GM12878 (cell line): ENCODE data around the gene DIDO1. TPM values are rescaled to one million over a fixed set of nuclear protein-coding genes. Genes with fewer than 3 reads are reported as not detected.

Experiments used
- ATAC-seq: fragments of 200-7000 bp; cut with Tn5 transposase; 3 replicates; pipeline ENCODE4 v1.9.1; 2020; ENCODE audit warnings: mild to moderate bottlenecking, moderate library complexity
- BruUV-seq: library from RNA; stranded (reverse); fragments of 400-500 nt; replicated peaks from 2 replicates; lab custom pipeline; 2021; lab: Mats Ljungman, UMichigan
- CTCF ChIA-PET: fragments of 300-600 bp; sonication (Branson Sonifier 250); formaldehyde crosslinking; extraction: SDS; loops from one replicate; lab custom pipeline; 2021; ENCODE audit warnings: inconsistent platforms; lab: Yijun Ruan, JAX
- POLR2A ChIA-PET: fragments of 350-600 bp; formaldehyde crosslinking; extraction: SDS; loops from one replicate; lab custom pipeline; 2021; ENCODE audit warnings: inconsistent platforms; lab: Charles Lee
- RAD21 ChIA-PET: fragments of 300-600 bp; sonication (Branson Sonifier 250); formaldehyde crosslinking; loops from one replicate; lab custom pipeline; 2023; ENCODE audit warnings: antibody characterized with exemption; ENCODE audit not compliant: unreplicated experiment; lab: Charles Lee
- SMC1A ChIA-PET: fragments of 300-600 bp; sonication (Branson Sonifier 250); formaldehyde crosslinking; loops from one replicate; lab custom pipeline; 2023; ENCODE audit not compliant: unreplicated experiment, uncharacterized antibody; lab: Charles Lee
- DNase-seq: peaks from one replicate; pipeline ENCODE4 v3.0.0-alpha.2; 2011; ENCODE audit warnings: low read depth, low spot score
- FAIRE-seq: peaks from 3 replicates; lab custom pipeline; 2011; peaks lifted over from hg19 to GRCh38; lab: Jason Lieb, UNC
- H2AFZ ChIP-seq: 2 replicates; pipeline ENCODE4 v1.6.0; 2011; ENCODE audit warnings: low read depth, low read length, control low read depth; ENCODE audit not compliant: control insufficient read depth
- H3K27ac ChIP-seq: 2 replicates; pipeline ENCODE4 v1.5.1; 2011; ENCODE audit warnings: control low read depth; ENCODE audit not compliant: control insufficient read depth, insufficient read depth
- H3K27me3 ChIP-seq, 2 experiments: replicated peaks in 1 of 2; 2 replicates each; pipeline versions ENCODE4 v1.6.0 to v1.6.1; 2011; ENCODE audit warnings: low read length in 1 of 2; ENCODE audit not compliant: control insufficient read depth in 2 of 2, insufficient read depth in 2 of 2
- H3K36me3 ChIP-seq, 2 experiments: 2 replicates each; pipeline ENCODE4 v1.5.1; 2011; ENCODE audit warnings: low read length in 1 of 2; ENCODE audit not compliant: control insufficient read depth in 2 of 2, insufficient read depth in 2 of 2
- H3K4me1 ChIP-seq: 2 replicates; pipeline ENCODE4 v1.6.1; 2011; ENCODE audit warnings: mild to moderate bottlenecking, low read length, moderate library complexity, mixed read lengths; ENCODE audit not compliant: control insufficient read depth, insufficient read depth
- H3K4me2 ChIP-seq: 2 replicates; pipeline ENCODE4 v1.6.0; 2011; ENCODE audit warnings: control low read depth; ENCODE audit not compliant: control insufficient read depth, insufficient read depth
- H3K4me3 ChIP-seq: fragments of 200-600 bp; sonication (generic); 2 replicates; pipeline ENCODE4 v1.5.1; 2016
- H3K79me2 ChIP-seq: 2 replicates; pipeline ENCODE4 v1.6.0; 2011; ENCODE audit warnings: low read length; ENCODE audit not compliant: control insufficient read depth, insufficient read depth
- H3K9ac ChIP-seq: 2 replicates; pipeline ENCODE4 v1.8.0; 2011; ENCODE audit warnings: low read length, control low read depth, mixed read lengths; ENCODE audit not compliant: control insufficient read depth, insufficient read depth
- H3K9me3 ChIP-seq: replicated peaks from 3 replicates; pipeline ENCODE4 v1.5.1; 2011; ENCODE audit warnings: mild to moderate bottlenecking, low read length; ENCODE audit not compliant: control insufficient read depth, insufficient read depth
- H4K20me1 ChIP-seq: 2 replicates; pipeline ENCODE4 v1.6.0; 2011; ENCODE audit not compliant: control insufficient read depth, insufficient read depth
- ATF7 ChIP-seq: fragments of 450-650 bp; IDR thresholded peaks from 2 replicates; pipeline ENCODE4 v1.6.1; 2016; ENCODE audit warnings: low read depth, mild to moderate bottlenecking
- CHD2 ChIP-seq: IDR thresholded peaks from 2 replicates; pipeline ENCODE4 v1.6.1; 2011; ENCODE audit warnings: low read depth, low read length, improper control_type of control experiment, borderline replicate concordance
- EGR1 ChIP-seq, 2 experiments: IDR thresholded peaks; 1 replicate in 1 of 2; 2 replicates in 1 of 2; pipeline ENCODE4 v1.6.1; 2011 to 2012; ENCODE audit warnings: low read depth in 2 of 2, low read length in 2 of 2, borderline replicate concordance in 1 of 2, mild to moderate bottlenecking in 1 of 2, moderate library complexity in 1 of 2
- NR2F1 ChIP-seq: fragments of 450-650 bp; conservative IDR thresholded peaks from 2 replicates; pipeline ENCODE4 v1.6.1; 2017; ENCODE audit warnings: mild to moderate bottlenecking
- RAD51 ChIP-seq: fragments of 450-650 bp; IDR thresholded peaks from 2 replicates; pipeline ENCODE4 v1.6.1; 2016; ENCODE audit warnings: moderate library complexity, mild to moderate bottlenecking, inconsistent platforms
- RCOR1 ChIP-seq: conservative IDR thresholded peaks from 2 replicates; pipeline ENCODE4 v1.6.1; 2012; ENCODE audit warnings: low read depth, low read length, improper control_type of control experiment
- SMARCA5 ChIP-seq: fragments of 450-650 bp; IDR thresholded peaks from 2 replicates; pipeline ENCODE4 v1.6.1; 2017; ENCODE audit warnings: mild to moderate bottlenecking
- STAT3 ChIP-seq: IDR thresholded peaks from 2 replicates; pipeline ENCODE4 v1.6.1; 2011; ENCODE audit warnings: low read depth, low read length, improper control_type of control experiment
- ZNF24 ChIP-seq: fragments of 450-650 bp; IDR thresholded peaks from 2 replicates; pipeline ENCODE4 v1.6.1; 2017; ENCODE audit warnings: antibody characterized with exemption, mild to moderate bottlenecking
- ZNF592 ChIP-seq: fragments of 450-650 bp; IDR thresholded peaks from 2 replicates; pipeline ENCODE4 v1.6.1; 2017; ENCODE audit warnings: mild to moderate bottlenecking, moderate library complexity
- ZNF687 ChIP-seq: fragments of 450-650 bp; IDR thresholded peaks from 2 replicates; pipeline ENCODE4 v1.6.1; 2017; ENCODE audit warnings: mild to moderate bottlenecking, moderate library complexity
- WGBS: methylation state at CpG from one replicate; pipeline ENCODE4 v1.1.6; 2016; ENCODE audit warnings: low lambda C conversion rate; ENCODE audit not compliant: insufficient replicate concordance, insufficient coverage; ENCODE audit errors: missing lambda C conversion rate; 5-methylcytosine and 5-hydroxymethylcytosine counted together
- in situ Hi-C: fragments of 300-500 bp; cut with MboI; formaldehyde crosslinking; loops from 9 replicates; pipeline ENCODE4 v1.14.3; 2018; ENCODE audit warnings: mixed read lengths
- intact Hi-C: fragments of 100-400 bp; cut with micrococcal nuclease; formaldehyde crosslinking; loops from one replicate; pipeline ENCODE4 v1.14.2; 2022; ENCODE audit not compliant: unreplicated experiment
- polyA plus RNA-seq, 11 experiments: library from polyadenylated mRNA; depleted of rRNA in 4 of 11; unstranded in 6 of 11; stranded (reverse) in 5 of 11; fragments of >200 nt; fragmentation: Nextera tagmentation in 4 of 11; fragmentation: Illumina TruSeq in 1 of 11; extraction: Ambion mirVana in 4 of 11; extraction: Trizol in 1 of 11; gene quantifications; 1 replicate in 1 of 11; 2 replicates in 10 of 11; pipeline versions ENCODE4 v1.2.1 to v1.2.3, GENCODE V29; 2011 to 2016; ENCODE audit warnings: inconsistent platforms in 2 of 11, missing spikeins in 2 of 11, low read depth in 1 of 11
- total RNA-seq, 4 experiments: library from RNA; depleted of rRNA in 3 of 4; stranded (reverse); fragments of >200 nt in 3 of 4; fragmentation: Illumina TruSeq in 1 of 4; extraction: Trizol in 1 of 4; gene quantifications; 2 replicates each; pipeline versions ENCODE4 v1.2.1 to v1.2.3, GENCODE V29; 2013 to 2021
- TF ChIP-seq, protein P1 (sequence below): IDR thresholded peaks from 2 replicates; pipeline ENCODE4 v1.6.1; 2012; ENCODE audit warnings: low read length, inconsistent platforms

Gene DIDO1
- total and polyA plus RNA-seq, 10 of the 15 experiments (the other 5 are each of a cell fraction or from before 2014, with no cell fraction given), result 5.5 to 56.4 (median 38.4) TPM

DNA sequence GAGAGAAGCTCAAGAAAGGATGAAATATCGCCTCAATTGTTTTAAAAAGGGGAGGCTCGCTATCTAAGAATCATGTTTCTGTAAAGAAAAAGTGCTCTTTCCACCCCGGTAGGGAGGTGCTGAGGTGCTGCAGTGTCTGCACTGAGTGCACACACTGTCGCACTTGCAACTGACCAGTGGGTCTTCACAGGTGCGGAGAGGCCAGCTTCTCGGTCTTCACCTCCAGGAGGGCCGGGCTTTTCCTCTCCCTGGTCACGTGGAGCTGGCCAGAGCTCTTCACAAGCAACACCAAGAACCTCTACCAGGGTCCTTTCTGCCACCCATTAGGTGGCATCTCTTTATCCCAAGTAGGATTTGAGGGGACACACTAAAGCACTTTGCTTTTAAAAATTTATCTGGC, 36.9 kb downstream of the DIDO1 start (continued):
- TF ChIP-seq ZNF687 (no peak), ZNF24 (no peak)

DNA sequence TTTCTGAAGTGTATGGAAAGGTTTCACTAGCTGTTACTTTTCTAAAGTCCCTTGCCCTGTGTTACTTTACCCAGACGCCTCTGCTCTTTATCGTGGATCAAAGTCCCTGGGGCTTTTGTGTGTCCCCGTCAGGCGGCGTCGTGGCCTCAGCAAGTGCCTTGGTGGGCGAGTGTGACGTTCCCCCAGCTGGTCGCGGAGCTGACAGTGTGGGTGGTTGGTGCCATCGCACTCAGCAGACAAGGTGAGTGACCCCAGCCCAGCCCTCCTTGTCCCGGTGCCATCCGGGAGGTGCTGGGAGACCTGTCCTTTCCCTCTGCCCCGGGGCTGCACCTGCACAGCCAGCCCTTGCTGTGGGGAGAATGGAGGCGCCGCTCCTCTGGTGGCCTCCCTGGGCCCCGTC, 37.4 kb downstream of the DIDO1 start:
- ChIA-PET POLR2A (no interaction called here), CTCF (interaction anchor here (1.2 kb wide), 1 partner anchor 120 kb away, joined by 3 read pairs; no protein-coding TSS in a partner anchor), RAD21 (no interaction called here), SMC1A (interaction anchor here (0.9 kb wide), 1 partner anchor 22 kb away, joined by 3 read pairs; no protein-coding TSS in a partner anchor)
- in situ Hi-C loops, result no loop called here
- WGBS, result 95% methylated on average over 17 of the region's 17 CpGs
- BruUV-seq, result no TSS peak
- no peak overlapping the region for H3K4me3 ChIP-seq
- peaks cover 26 to 28% of the 10 kb centered on the region in 2 experiments for H3K36me3 ChIP-seq
- H3K27me3 ChIP-seq, result no peaks in the 10 kb centered on the region
- H4K20me1 ChIP-seq, result no peaks in the 10 kb centered on the region; the same call in 1 of the 2 replicates
- FAIRE-seq (no peak), DNase-seq (no peak), ATAC-seq (no peak)
- no peak overlapping the region for H3K9ac ChIP-seq
- H3K4me1 ChIP-seq, result no peaks in the 10 kb centered on the region
- H3K9me3 ChIP-seq, result no peaks in the 10 kb centered on the region
- H3K27ac ChIP-seq, result no peak overlapping the region
- H3K79me2 ChIP-seq, result no peaks in the 10 kb centered on the region
- H2AFZ ChIP-seq, result no peak overlapping the region
- intact Hi-C loops, result no loop called here
- H3K4me2 ChIP-seq, result no peak overlapping the region
- TF ChIP-seq RAD51 (no peak), RCOR1 (no peak), EGR1 (IDR thresholded peaks at IDR 0.05; ENCODE audit: borderline replicate concordance in 1 of 2, low read depth in 2 of 2, low read length in 2 of 2) (no peak), STAT3 (no peak), CHD2 (no peak), ATF7 (no peak), SMARCA5 (no peak), NR2F1 (no peak), ZNF592 (no peak)
- TF ChIP-seq, protein P1, sequence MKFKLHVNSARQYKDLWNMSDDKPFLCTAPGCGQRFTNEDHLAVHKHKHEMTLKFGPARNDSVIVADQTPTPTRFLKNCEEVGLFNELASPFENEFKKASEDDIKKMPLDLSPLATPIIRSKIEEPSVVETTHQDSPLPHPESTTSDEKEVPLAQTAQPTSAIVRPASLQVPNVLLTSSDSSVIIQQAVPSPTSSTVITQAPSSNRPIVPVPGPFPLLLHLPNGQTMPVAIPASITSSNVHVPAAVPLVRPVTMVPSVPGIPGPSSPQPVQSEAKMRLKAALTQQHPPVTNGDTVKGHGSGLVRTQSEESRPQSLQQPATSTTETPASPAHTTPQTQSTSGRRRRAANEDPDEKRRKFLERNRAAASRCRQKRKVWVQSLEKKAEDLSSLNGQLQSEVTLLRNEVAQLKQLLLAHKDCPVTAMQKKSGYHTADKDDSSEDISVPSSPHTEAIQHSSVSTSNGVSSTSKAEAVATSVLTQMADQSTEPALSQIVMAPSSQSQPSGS, result no peak
